ENCODE data around the gene NKX6-2.
"Not testable (repeated sequence)": the region's sequence is repeated elsewhere in the genome, so short reads cannot be mapped to it uniquely, and the experiment has no call there.

The NKX6-2 gene

DNA sequence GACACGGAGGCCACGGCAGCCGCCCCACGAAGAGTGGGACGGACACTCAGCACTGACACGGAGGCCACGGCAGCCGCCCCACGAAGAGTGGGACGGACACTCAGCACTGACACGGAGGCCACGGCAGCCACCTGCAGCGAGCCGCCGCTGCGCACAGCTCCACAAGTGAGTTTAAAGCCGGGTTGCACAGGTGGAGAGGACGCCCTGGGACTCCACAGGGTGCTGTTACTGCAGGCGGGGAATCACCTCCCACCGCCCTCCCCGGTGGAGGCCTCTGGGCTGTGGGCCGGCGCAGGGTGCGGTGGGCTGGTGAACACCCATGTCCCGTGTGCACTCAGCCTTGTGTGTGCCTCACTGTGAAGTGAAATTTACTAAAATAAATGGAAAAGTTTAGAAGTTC is 13.1 kb downstream of the NKX6-2 start:
- not testable (repeated sequence) for H2BK5ac ChIP-seq (ENCODE audit: low read depth, low read length, poor library complexity, severe bottlenecking); H3K9me3 ChIP-seq (ENCODE audit: control insufficient read depth, low read length); H2BK120ac ChIP-seq (ENCODE audit: low read depth, low read length); H2AK5ac ChIP-seq (ENCODE audit: low read length, severe bottlenecking); H4K8ac ChIP-seq (ENCODE audit: low read length); H3K4me2 ChIP-seq (ENCODE audit: low read length, poor library complexity, severe bottlenecking); H3K4me1 ChIP-seq (ENCODE audit: control insufficient read depth, insufficient read depth, low read depth, low read length); H3K14ac ChIP-seq (ENCODE audit: low read length in 2 of 2); H3K23ac ChIP-seq (ENCODE audit: low read length in 2 of 2); H4K91ac ChIP-seq (ENCODE audit: low read length); H3K9ac ChIP-seq (ENCODE audit: low read length); DNase-seq; H3K18ac ChIP-seq (ENCODE audit: low read depth in 1 of 2, low read length in 2 of 2); H2BK15ac ChIP-seq (ENCODE audit: low read depth, poor library complexity, severe bottlenecking); H2AFZ ChIP-seq (ENCODE audit: low read depth, low read length); H3K4me3 ChIP-seq (ENCODE audit: insufficient read depth in 1 of 2, low read depth in 1 of 2, low read length in 2 of 2); H3K79me1 ChIP-seq (replicated peaks; ENCODE audit: low read length, poor library complexity, severe bottlenecking); H3K4ac ChIP-seq (ENCODE audit: low read depth in 1 of 2, low read length in 2 of 2); H3K27me3 ChIP-seq (ENCODE audit: control insufficient read depth in 1 of 2, insufficient read depth in 1 of 2, low read length in 2 of 2); H2BK12ac ChIP-seq (ENCODE audit: low read length in 2 of 2); H3K27ac ChIP-seq (ENCODE audit: low read length, poor library complexity, severe bottlenecking)
- WGBS = 93% methylated on average over 17 of the region's 25 CpGs
- peaks cover 10 to 66% of the 10 kb centered on the region in 2 experiments for H3K36me3 ChIP-seq (ENCODE audit: control insufficient read depth in 1 of 2, insufficient read depth in 2 of 2, low read depth in 1 of 2, low read length in 2 of 2)

DNA sequence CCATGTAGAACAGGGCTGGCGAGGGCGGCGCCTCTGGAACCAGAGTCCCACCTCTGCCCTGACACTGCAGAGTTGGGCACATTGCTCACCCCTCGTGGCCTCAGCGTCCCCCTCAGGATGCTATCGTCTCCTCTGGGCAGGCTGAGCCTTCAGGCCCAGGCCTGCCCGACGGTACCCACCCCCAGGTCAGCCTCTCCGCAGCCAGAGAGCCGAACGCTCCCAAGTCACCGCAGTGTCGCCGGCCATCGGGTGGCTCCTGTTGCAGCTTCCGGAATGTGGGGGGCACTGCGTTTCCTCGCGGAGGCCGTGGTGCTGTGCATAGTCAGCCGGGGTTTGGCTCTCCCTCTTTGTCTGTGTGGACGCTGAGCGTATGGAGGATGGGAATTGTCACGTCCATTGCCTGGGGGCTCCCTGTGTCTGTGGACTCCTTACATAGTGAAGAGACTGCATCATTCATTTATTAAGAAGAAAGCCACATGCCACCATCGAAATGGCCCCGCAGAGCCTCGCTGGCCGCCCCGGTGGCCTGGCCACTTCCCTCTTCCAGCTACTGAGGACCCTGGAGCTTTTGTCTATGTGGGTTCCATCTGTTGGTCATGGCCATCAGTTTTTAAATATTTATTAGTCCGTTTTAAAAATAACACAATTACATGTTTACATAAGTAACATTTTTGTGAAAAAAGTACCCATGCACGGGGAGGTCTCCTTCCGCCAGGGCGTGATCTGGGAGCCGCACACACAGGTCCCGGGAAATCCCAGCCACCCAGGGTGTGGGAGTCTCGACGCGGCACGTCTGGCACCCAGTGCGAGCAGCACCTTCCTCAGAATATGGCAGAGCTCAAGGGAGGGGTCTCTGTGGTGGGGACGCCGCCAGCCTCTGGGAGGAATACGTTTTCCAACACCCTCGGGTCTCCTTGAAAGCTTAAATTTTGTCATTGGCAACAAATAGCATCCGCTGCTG is 15.6 kb downstream of the NKX6-2 start:
- Histone ChIP-seq H3K9ac (ENCODE audit: low read length) (no peak overlapping the region), H3K4me3 (ENCODE audit: insufficient read depth in 1 of 2, low read depth in 1 of 2, low read length in 2 of 2) (no peak overlapping the region)
- WGBS = 98% methylated on average over 42 of the region's 45 CpGs

DNA sequence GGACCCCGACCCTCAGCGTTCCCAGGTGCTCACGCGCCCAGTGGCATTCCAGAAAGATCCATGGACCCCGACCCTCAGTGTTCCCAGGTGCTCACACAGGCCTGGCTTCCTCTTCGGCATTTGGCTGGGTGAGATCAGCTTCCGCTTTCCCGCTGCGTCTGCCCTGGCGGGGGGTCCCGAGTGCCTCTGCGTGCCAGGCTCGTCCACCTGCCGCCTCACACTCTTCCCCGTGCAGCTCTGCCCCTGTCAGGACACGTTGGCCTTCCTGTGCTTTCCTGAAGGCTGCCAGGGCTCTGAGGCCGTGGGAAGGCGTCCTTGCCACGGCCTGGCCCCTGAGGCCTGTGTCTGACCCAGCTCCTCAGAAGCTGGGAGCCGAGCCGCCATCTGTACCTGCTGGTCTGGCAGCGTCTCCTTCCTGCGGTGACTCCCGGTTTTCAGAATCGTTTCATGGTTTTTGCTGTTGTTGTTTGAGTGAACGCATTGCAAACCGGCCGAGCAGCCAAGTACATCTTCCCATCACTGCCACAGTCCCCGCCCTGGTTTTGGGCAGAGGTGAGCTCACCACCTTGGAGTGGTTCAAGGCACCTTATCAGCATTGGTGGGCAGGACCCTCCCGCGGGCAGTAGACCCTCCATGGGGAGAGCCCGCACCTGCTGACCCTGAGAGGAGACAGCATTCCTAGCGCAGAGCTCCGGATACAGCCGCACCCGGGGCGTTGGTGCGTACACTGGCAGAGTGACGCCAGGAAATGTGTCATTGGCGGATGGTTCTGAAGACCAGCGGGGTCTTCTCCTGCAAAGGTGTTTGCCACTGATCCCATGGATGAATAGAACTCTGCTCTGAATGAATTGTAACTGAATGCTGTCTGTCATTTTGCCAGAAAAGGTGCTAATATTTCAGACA is 17.4 kb downstream of the NKX6-2 start:
- Histone ChIP-seq H3K36me3 (ENCODE audit: control insufficient read depth in 1 of 2, insufficient read depth in 2 of 2, low read depth in 1 of 2, low read length in 2 of 2) (peaks cover 10 to 49% of the 10 kb centered on the region in 2 experiments), H3K4me1 (ENCODE audit: control insufficient read depth, insufficient read depth, low read depth, low read length) (peaks cover 6% of the 10 kb centered on the region), H2BK15ac (ENCODE audit: low read depth, poor library complexity, severe bottlenecking) (no peak overlapping the region), H3K4me2 (ENCODE audit: low read length, poor library complexity, severe bottlenecking) (no peak overlapping the region), H3K23ac (ENCODE audit: low read length in 2 of 2) (no peak overlapping the region), H2AK5ac (ENCODE audit: low read length, severe bottlenecking) (no peak overlapping the region), H2BK5ac (ENCODE audit: low read depth, low read length, poor library complexity, severe bottlenecking) (no peak overlapping the region), H3K27me3 (ENCODE audit: control insufficient read depth in 1 of 2, insufficient read depth in 1 of 2, low read length in 2 of 2) (no peaks in the 10 kb centered on the region), H4K91ac (ENCODE audit: low read length) (no peak overlapping the region), H3K79me1 (replicated peaks; ENCODE audit: low read length, poor library complexity, severe bottlenecking) (no peaks in the 10 kb centered on the region), H3K9ac (ENCODE audit: low read length) (no peak overlapping the region), H3K4ac (ENCODE audit: low read depth in 1 of 2, low read length in 2 of 2) (no peak overlapping the region), H3K27ac (ENCODE audit: low read length, poor library complexity, severe bottlenecking) (no peak overlapping the region), H2BK12ac (ENCODE audit: low read length in 2 of 2) (no peak overlapping the region), H3K9me3 (ENCODE audit: control insufficient read depth, low read length) (no peaks in the 10 kb centered on the region), H3K14ac (ENCODE audit: low read length in 2 of 2) (no peak overlapping the region), H2AFZ (ENCODE audit: low read depth, low read length) (no peak overlapping the region), H4K8ac (ENCODE audit: low read length) (no peak overlapping the region), H3K18ac (ENCODE audit: low read depth in 1 of 2, low read length in 2 of 2) (no peak overlapping the region), H2BK120ac (ENCODE audit: low read depth, low read length) (no peak overlapping the region), H3K4me3 (ENCODE audit: insufficient read depth in 1 of 2, low read depth in 1 of 2, low read length in 2 of 2) (no peak overlapping the region)
- 97% methylated on average over 39 of the region's 41 CpGs for WGBS
- no peak for DNase-seq

More for the DNA sequence above, 15.6 kb downstream of the NKX6-2 start:
- Histone ChIP-seq H3K4me2 (ENCODE audit: low read length, poor library complexity, severe bottlenecking) (no peak overlapping the region), H3K27me3 (ENCODE audit: control insufficient read depth in 1 of 2, insufficient read depth in 1 of 2, low read length in 2 of 2) (no peaks in the 10 kb centered on the region), H2BK15ac (ENCODE audit: low read depth, poor library complexity, severe bottlenecking) (no peak overlapping the region), H3K9me3 (ENCODE audit: control insufficient read depth, low read length) (no peaks in the 10 kb centered on the region), H2BK12ac (ENCODE audit: low read length in 2 of 2) (no peak overlapping the region), H2AK5ac (ENCODE audit: low read length, severe bottlenecking) (no peak overlapping the region), H3K23ac (ENCODE audit: low read length in 2 of 2) (no peak overlapping the region), H4K91ac (ENCODE audit: low read length) (no peak overlapping the region), H3K18ac (ENCODE audit: low read depth in 1 of 2, low read length in 2 of 2) (no peak overlapping the region), H3K79me1 (replicated peaks; ENCODE audit: low read length, poor library complexity, severe bottlenecking) (peaks cover 1% of the 10 kb centered on the region), H3K14ac (ENCODE audit: low read length in 2 of 2) (no peak overlapping the region), H3K4ac (ENCODE audit: low read depth in 1 of 2, low read length in 2 of 2) (no peak overlapping the region), H3K4me1 (ENCODE audit: control insufficient read depth, insufficient read depth, low read depth, low read length) (peaks cover 2% of the 10 kb centered on the region), H3K36me3 (ENCODE audit: control insufficient read depth in 1 of 2, insufficient read depth in 2 of 2, low read depth in 1 of 2, low read length in 2 of 2) (peaks cover 10 to 56% of the 10 kb centered on the region in 2 experiments), H2AFZ (ENCODE audit: low read depth, low read length) (no peak overlapping the region), H2BK120ac (ENCODE audit: low read depth, low read length) (no peak overlapping the region), H3K27ac (ENCODE audit: low read length, poor library complexity, severe bottlenecking) (no peak overlapping the region), H2BK5ac (ENCODE audit: low read depth, low read length, poor library complexity, severe bottlenecking) (no peak overlapping the region), H4K8ac (ENCODE audit: low read length) (no peak overlapping the region)
- no peak for DNase-seq

DNA sequence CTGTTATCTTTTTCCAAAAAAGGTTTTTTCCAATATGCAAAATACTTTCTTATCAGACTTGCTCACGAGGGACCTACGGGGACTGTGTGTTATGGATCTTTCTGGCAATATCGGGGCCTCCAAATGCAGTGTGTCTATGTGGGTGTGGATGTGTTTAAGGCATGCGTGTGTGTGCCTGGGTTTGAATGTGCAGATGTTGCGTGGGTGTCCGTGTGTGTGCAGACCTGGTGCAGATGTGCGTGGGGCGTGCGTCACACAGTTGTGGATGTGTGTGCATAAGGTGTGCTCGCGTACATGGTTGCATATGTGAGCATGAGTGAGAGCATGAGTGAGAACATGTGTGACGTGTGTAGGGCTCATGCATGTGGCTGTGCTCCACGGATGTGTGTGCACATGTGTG is 19.7 kb downstream of the NKX6-2 start:
- H3K36me3 ChIP-seq (ENCODE audit: control insufficient read depth in 1 of 2, insufficient read depth in 2 of 2, low read depth in 1 of 2, low read length in 2 of 2) = peaks cover 13 to 46% of the 10 kb centered on the region in 2 experiments
- H4K8ac ChIP-seq (ENCODE audit: low read length) = no peak overlapping the region
- no peaks in the 10 kb centered on the region for H3K27me3 ChIP-seq (ENCODE audit: control insufficient read depth in 1 of 2, insufficient read depth in 1 of 2, low read length in 2 of 2)
- no peak overlapping the region for H2BK12ac ChIP-seq (ENCODE audit: low read length in 2 of 2)
- H2AFZ ChIP-seq (ENCODE audit: low read depth, low read length) = no peak overlapping the region
- no peak overlapping the region for H4K91ac ChIP-seq (ENCODE audit: low read length)
- DNase-seq = no peak
- no peak overlapping the region for H3K18ac ChIP-seq (ENCODE audit: low read depth in 1 of 2, low read length in 2 of 2)
- H3K27ac ChIP-seq (ENCODE audit: low read length, poor library complexity, severe bottlenecking) = no peak overlapping the region
- no peak overlapping the region for H3K14ac ChIP-seq (ENCODE audit: low read length in 2 of 2)
- peaks cover 5% of the 10 kb centered on the region for H3K4me1 ChIP-seq (ENCODE audit: control insufficient read depth, insufficient read depth, low read depth, low read length)
- no peak overlapping the region for H2BK5ac ChIP-seq (ENCODE audit: low read depth, low read length, poor library complexity, severe bottlenecking)
- 97% methylated on average over 13 of the region's 13 CpGs for WGBS
- no peak overlapping the region for H3K4me3 ChIP-seq (ENCODE audit: insufficient read depth in 1 of 2, low read depth in 1 of 2, low read length in 2 of 2)
- no peak overlapping the region for H2BK15ac ChIP-seq (ENCODE audit: low read depth, poor library complexity, severe bottlenecking)
- H3K9me3 ChIP-seq (ENCODE audit: control insufficient read depth, low read length) = peaks cover 4% of the 10 kb centered on the region
- no peak overlapping the region for H2BK120ac ChIP-seq (ENCODE audit: low read depth, low read length)
- H3K23ac ChIP-seq (ENCODE audit: low read length in 2 of 2) = no peak overlapping the region
- no peaks in the 10 kb centered on the region for H3K79me1 ChIP-seq (replicated peaks; ENCODE audit: low read length, poor library complexity, severe bottlenecking)
- H2AK5ac ChIP-seq (ENCODE audit: low read length, severe bottlenecking) = no peak overlapping the region
- no peak overlapping the region for H3K4me2 ChIP-seq (ENCODE audit: low read length, poor library complexity, severe bottlenecking)
- H3K9ac ChIP-seq (ENCODE audit: low read length) = no peak overlapping the region
- H3K4ac ChIP-seq (ENCODE audit: low read depth in 1 of 2, low read length in 2 of 2) = no peak overlapping the region

All from mesenchymal stem cell (in vitro differentiated cells and primary cell).